HEK293 (cell line): ENCODE results near the gene RPUSD2.

Experiments
- CTCF ChIA-PET: fragments of 350-600 bp; formaldehyde crosslinking; extraction: SDS; loops from one replicate; lab custom pipeline; 2021; ENCODE audit warnings: antibody characterized with exemption; lab: Yijun Ruan, JAX
- POLR2A ChIA-PET: fragments of 300-600 bp; formaldehyde crosslinking; extraction: SDS; loops from one replicate; lab custom pipeline; 2020; ENCODE audit warnings: antibody characterized with exemption, inconsistent platforms; lab: Yijun Ruan, JAX
- H3K27ac ChIP-seq: fragments of 200-500 bp; sonication (Bioruptor generic); 2 replicates; pipeline ENCODE4 v1.5.1; 2014; ENCODE audit warnings: low read depth, low read length, control low read depth, inconsistent platforms; ENCODE audit errors: extremely low read depth
- H3K36me3 ChIP-seq, 2 experiments: fragments of 200-500 bp in 1 of 2; sonication (Bioruptor generic) in 1 of 2; 1 replicate in 1 of 2; 2 replicates in 1 of 2; pipeline ENCODE4 v1.5.1; 2014 to 2017; ENCODE audit warnings: inconsistent platforms in 2 of 2, low read length in 2 of 2; ENCODE audit not compliant: control insufficient read depth in 2 of 2, insufficient read depth in 1 of 2
- H3K4me1 ChIP-seq: fragments of 200-500 bp; sonication (Bioruptor generic); 2 replicates; pipeline ENCODE4 v1.5.1; 2014; ENCODE audit warnings: mild to moderate bottlenecking, low read length, inconsistent platforms; ENCODE audit not compliant: control insufficient read depth, insufficient read depth
- H3K4me3 ChIP-seq: 2 replicates; pipeline ENCODE4 v1.5.1; 2011; ENCODE audit warnings: low read depth, mild to moderate bottlenecking, control low read depth, low read length, moderate library complexity
- H3K9me3 ChIP-seq: fragments of 200-500 bp; sonication (Bioruptor generic); 2 replicates; pipeline ENCODE4 v1.5.1; 2014; ENCODE audit warnings: low read depth, low read length, inconsistent platforms; ENCODE audit not compliant: control insufficient read depth, insufficient read depth
- BCL11B ChIP-seq: fragments of 450-650 bp; formaldehyde crosslinking; IDR thresholded peaks from 2 replicates; pipeline ENCODE4 v1.5.1; 2016; ENCODE audit warnings: low read depth, missing biosample characterization, missing genetic modification characterization
- HIC1 ChIP-seq: fragments of 450-650 bp; formaldehyde crosslinking; IDR thresholded peaks from 2 replicates; pipeline ENCODE4 v1.5.1; 2016; ENCODE audit warnings: missing biosample characterization, missing genetic modification characterization
- HOXA7 ChIP-seq: sonication (generic); formaldehyde crosslinking; IDR thresholded peaks from 2 replicates; pipeline ENCODE4 v1.8.1; 2022; ENCODE audit warnings: missing genetic modification reagents, borderline replicate concordance
- WT1 ChIP-seq: fragments of 450-650 bp; formaldehyde crosslinking; IDR thresholded peaks from 2 replicates; pipeline ENCODE4 v1.5.1; 2016; ENCODE audit warnings: missing biosample characterization, missing genetic modification characterization
- ZBTB11 ChIP-seq: fragments of 450-650 bp; formaldehyde crosslinking; conservative IDR thresholded peaks from 2 replicates; pipeline ENCODE4 v1.5.1; 2016; ENCODE audit warnings: low read depth, missing biosample characterization, missing genetic modification characterization
- ZBTB17 ChIP-seq: fragments of 450-650 bp; formaldehyde crosslinking; IDR thresholded peaks from 2 replicates; pipeline ENCODE4 v1.5.1; 2016; ENCODE audit warnings: missing biosample characterization, missing genetic modification characterization
- ZBTB26 ChIP-seq: fragments of 450-650 bp; formaldehyde crosslinking; optimal IDR thresholded peaks from 2 replicates; pipeline ENCODE3; 2016; ENCODE audit warnings: missing biosample characterization, mild to moderate bottlenecking, missing genetic modification characterization
- ZFP37 ChIP-seq: fragments of 450-650 bp; formaldehyde crosslinking; IDR thresholded peaks from 2 replicates; pipeline ENCODE4 v1.5.1; 2016; ENCODE audit warnings: missing biosample characterization, missing genetic modification characterization
- ZFP41 ChIP-seq: fragments of 450-650 bp; formaldehyde crosslinking; IDR thresholded peaks from 2 replicates; pipeline ENCODE4 v1.5.1; 2016; ENCODE audit warnings: missing biosample characterization, missing genetic modification characterization, borderline replicate concordance
- ZNF112 ChIP-seq: fragments of 450-650 bp; formaldehyde crosslinking; IDR thresholded peaks from 2 replicates; pipeline ENCODE4 v1.5.0; 2017; ENCODE audit warnings: missing biosample characterization, missing genetic modification characterization
- ZNF140 ChIP-seq: fragments of 450-650 bp; formaldehyde crosslinking; IDR thresholded peaks from 2 replicates; pipeline ENCODE4 v1.5.1; 2016; ENCODE audit warnings: missing biosample characterization, missing genetic modification characterization
- ZNF311 ChIP-seq: fragments of 450-650 bp; formaldehyde crosslinking; IDR thresholded peaks from 2 replicates; pipeline ENCODE4 v1.5.1; 2017; ENCODE audit warnings: missing biosample characterization, missing genetic modification characterization, borderline replicate concordance
- ZNF585B ChIP-seq: fragments of 450-650 bp; formaldehyde crosslinking; IDR thresholded peaks from 2 replicates; pipeline ENCODE4 v1.5.1; 2016; ENCODE audit warnings: missing biosample characterization, missing genetic modification characterization
- TF ChIP-seq, protein P1 (sequence below): fragments of 450-650 bp; formaldehyde crosslinking; IDR thresholded peaks from 2 replicates; pipeline ENCODE4 v1.5.1; 2017; ENCODE audit warnings: missing biosample characterization, missing genetic modification characterization
- TF ChIP-seq, protein P2 (sequence below): fragments of 450-650 bp; formaldehyde crosslinking; IDR thresholded peaks from 2 replicates; pipeline ENCODE4 v1.5.1; 2017; ENCODE audit warnings: missing biosample characterization, mild to moderate bottlenecking, missing genetic modification characterization, moderate library complexity
- TF ChIP-seq, protein P3 (sequence below): fragments of 450-650 bp; formaldehyde crosslinking; IDR thresholded peaks from 2 replicates; pipeline ENCODE4 v1.5.1; 2016; ENCODE audit warnings: missing biosample characterization, missing genetic modification characterization
- TF ChIP-seq, protein P4 (sequence below): fragments of 450-650 bp; formaldehyde crosslinking; IDR thresholded peaks from 2 replicates; pipeline ENCODE4 v1.5.1; 2016; ENCODE audit warnings: missing biosample characterization, missing genetic modification characterization
- TF ChIP-seq, protein P5 (sequence below): fragments of 450-650 bp; formaldehyde crosslinking; IDR thresholded peaks from 2 replicates; pipeline ENCODE4 v1.5.0; 2017; ENCODE audit warnings: missing biosample characterization, missing genetic modification characterization, borderline replicate concordance

Gene RPUSD2

DNA sequence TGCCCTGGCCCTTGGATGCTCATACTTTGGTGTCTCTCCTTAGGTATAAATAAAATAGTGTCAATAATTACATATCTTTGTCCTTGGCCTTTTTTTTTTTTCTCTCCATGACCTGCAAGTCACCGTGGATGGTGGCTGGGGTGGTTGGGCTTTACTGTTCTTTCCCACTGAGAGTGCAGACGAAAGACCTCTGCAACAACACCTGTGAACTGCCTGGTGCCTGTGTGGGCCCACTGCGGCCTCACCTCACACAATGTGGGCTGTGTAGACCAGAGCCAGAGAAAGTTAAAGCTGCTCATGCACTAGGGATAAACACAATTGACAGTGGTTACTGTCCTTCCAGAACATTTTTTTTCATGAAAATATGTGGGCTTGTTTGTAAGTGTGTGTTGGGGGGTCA lies 43.2 kb upstream of the RPUSD2 start:
- POLR2A ChIA-PET: no interaction called here
- CTCF ChIA-PET: no interaction called here
- no peak for TF ChIP-seq ZNF140 (tag by site-specific recombination)
- no peak for TF ChIP-seq ZBTB26 (tag by site-specific recombination)
- no peak for TF ChIP-seq ZFP37 (tag by site-specific recombination)
- no peak for TF ChIP-seq HOXA7 (CRISPR knock-in tag)
- TF ChIP-seq, protein P1, sequence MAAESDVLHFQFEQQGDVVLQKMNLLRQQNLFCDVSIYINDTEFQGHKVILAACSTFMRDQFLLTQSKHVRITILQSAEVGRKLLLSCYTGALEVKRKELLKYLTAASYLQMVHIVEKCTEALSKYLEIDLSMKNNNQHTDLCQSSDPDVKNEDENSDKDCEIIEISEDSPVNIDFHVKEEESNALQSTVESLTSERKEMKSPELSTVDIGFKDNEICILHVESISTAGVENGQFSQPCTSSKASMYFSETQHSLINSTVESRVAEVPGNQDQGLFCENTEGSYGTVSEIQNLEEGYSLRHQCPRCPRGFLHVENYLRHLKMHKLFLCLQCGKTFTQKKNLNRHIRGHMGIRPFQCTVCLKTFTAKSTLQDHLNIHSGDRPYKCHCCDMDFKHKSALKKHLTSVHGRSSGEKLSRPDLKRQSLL (tag by site-specific recombination): no peak
- TF ChIP-seq BCL11B (tag by site-specific recombination): no peak
- TF ChIP-seq, protein P2, sequence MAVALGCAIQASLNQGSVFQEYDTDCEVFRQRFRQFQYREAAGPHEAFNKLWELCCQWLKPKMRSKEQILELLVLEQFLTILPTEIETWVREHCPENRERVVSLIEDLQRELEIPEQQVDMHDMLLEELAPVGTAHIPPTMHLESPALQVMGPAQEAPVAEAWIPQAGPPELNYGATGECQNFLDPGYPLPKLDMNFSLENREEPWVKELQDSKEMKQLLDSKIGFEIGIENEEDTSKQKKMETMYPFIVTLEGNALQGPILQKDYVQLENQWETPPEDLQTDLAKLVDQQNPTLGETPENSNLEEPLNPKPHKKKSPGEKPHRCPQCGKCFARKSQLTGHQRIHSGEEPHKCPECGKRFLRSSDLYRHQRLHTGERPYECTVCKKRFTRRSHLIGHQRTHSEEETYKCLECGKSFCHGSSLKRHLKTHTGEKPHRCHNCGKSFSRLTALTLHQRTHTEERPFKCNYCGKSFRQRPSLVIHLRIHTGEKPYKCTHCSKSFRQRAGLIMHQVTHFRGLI (tag by site-specific recombination): no peak
- TF ChIP-seq HIC1 (tag by site-specific recombination): no peak
- TF ChIP-seq ZNF112: no peak
- TF ChIP-seq ZBTB11: no peak
- TF ChIP-seq, protein P3, sequence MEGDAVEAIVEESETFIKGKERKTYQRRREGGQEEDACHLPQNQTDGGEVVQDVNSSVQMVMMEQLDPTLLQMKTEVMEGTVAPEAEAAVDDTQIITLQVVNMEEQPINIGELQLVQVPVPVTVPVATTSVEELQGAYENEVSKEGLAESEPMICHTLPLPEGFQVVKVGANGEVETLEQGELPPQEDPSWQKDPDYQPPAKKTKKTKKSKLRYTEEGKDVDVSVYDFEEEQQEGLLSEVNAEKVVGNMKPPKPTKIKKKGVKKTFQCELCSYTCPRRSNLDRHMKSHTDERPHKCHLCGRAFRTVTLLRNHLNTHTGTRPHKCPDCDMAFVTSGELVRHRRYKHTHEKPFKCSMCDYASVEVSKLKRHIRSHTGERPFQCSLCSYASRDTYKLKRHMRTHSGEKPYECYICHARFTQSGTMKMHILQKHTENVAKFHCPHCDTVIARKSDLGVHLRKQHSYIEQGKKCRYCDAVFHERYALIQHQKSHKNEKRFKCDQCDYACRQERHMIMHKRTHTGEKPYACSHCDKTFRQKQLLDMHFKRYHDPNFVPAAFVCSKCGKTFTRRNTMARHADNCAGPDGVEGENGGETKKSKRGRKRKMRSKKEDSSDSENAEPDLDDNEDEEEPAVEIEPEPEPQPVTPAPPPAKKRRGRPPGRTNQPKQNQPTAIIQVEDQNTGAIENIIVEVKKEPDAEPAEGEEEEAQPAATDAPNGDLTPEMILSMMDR (tag by site-specific recombination): no peak
- TF ChIP-seq ZNF585B (tag by site-specific recombination): no peak
- TF ChIP-seq ZNF311 (tag by site-specific recombination): no peak
- TF ChIP-seq, protein P4, sequence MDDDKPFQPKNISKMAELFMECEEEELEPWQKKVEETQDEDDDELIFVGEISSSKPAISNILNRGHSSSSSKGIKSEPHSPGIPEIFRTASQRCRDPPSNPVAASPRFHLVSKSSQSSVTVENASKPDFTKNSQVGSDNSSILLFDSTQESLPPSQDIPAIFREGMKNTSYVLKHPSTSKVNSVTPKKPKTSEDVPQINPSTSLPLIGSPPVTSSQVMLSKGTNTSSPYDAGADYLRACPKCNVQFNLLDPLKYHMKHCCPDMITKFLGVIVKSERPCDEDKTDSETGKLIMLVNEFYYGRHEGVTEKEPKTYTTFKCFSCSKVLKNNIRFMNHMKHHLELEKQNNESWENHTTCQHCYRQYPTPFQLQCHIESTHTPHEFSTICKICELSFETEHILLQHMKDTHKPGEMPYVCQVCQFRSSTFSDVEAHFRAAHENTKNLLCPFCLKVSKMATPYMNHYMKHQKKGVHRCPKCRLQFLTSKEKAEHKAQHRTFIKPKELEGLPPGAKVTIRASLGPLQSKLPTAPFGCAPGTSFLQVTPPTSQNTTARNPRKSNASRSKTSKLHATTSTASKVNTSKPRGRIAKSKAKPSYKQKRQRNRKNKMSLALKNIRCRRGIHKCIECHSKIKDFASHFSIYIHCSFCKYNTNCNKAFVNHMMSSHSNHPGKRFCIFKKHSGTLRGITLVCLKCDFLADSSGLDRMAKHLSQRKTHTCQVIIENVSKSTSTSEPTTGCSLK: no peak
- TF ChIP-seq ZFP41: no peak
- TF ChIP-seq, protein P5, sequence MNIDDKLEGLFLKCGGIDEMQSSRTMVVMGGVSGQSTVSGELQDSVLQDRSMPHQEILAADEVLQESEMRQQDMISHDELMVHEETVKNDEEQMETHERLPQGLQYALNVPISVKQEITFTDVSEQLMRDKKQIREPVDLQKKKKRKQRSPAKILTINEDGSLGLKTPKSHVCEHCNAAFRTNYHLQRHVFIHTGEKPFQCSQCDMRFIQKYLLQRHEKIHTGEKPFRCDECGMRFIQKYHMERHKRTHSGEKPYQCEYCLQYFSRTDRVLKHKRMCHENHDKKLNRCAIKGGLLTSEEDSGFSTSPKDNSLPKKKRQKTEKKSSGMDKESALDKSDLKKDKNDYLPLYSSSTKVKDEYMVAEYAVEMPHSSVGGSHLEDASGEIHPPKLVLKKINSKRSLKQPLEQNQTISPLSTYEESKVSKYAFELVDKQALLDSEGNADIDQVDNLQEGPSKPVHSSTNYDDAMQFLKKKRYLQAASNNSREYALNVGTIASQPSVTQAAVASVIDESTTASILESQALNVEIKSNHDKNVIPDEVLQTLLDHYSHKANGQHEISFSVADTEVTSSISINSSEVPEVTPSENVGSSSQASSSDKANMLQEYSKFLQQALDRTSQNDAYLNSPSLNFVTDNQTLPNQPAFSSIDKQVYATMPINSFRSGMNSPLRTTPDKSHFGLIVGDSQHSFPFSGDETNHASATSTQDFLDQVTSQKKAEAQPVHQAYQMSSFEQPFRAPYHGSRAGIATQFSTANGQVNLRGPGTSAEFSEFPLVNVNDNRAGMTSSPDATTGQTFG (tag by site-specific recombination): no peak
- no peak for TF ChIP-seq WT1 (tag by site-specific recombination)
- no peak for TF ChIP-seq ZBTB17 (tag by site-specific recombination)
- no peak overlapping the region for H3K27ac ChIP-seq
- no peaks in the 10 kb centered on the region for H3K9me3 ChIP-seq
- H3K36me3 ChIP-seq: no peaks in the 10 kb centered on the region
- H3K4me3 ChIP-seq: no peak overlapping the region
- no peaks in the 10 kb centered on the region for H3K4me1 ChIP-seq
